ENCODE measurements around the gene SIAH3.
"Not testable (repeated sequence)": the region's sequence is repeated elsewhere in the genome, so short reads cannot be mapped to it uniquely, and the experiment has no call there.

The SIAH3 gene

GRCh38 chr13:45781553-45782326 is 69.8 kb downstream of the SIAH3 start:
- no peak for DNase-seq

DNA sequence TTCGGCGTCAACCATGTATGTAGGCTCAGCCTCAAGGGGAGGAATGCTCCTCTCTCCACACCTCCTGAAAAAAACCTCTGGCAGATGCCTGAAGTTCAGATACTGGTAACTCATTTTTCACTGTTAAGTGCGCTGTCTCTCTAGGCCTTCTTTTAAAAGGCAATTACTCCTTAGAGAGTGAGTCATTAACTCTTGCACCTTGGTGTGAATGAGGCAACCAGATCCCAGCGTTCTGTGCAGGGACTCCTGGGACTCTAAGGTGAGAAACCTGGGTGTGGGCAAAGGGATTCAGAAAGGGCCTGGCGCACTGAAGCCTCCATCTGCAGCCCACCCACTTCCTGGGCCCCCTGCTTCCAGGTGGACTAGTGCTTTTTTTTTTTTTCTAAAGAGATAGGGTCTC is 71.7 kb downstream of the SIAH3 start:
- DNase-seq, result no peak

- DNase-seq, result no peak
These were observed 72.7 kb downstream of the SIAH3 start for GRCh38 chr13:45778882-45779281.

DNA sequence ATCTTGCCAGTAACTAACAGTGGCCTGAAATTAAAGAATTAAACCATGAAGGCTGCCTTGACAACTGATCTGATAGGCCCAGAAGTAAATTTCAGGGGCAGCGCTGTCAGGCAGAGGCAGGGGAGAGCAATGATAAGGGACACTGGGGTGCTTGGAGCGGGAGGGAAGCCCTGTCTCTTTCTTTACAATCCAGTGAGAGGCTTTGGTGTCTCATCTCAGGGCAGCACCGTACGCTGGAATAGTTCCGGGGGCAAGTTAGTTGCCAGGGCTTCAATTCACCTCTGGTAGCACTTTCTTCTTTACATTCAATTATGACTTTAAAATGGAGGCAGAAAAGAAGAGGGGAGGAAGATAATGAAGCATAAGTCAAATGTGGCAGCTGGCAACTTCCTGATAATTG is 74.8 kb downstream of the SIAH3 start:
- no peak for DNase-seq

GRCh38 chr13:45775401-45775963 is 76.1 kb downstream of the SIAH3 start:
- no peak for DNase-seq

- no peak for DNase-seq
These were observed 77.6 kb downstream of the SIAH3 start for GRCh38 chr13:45773944-45774343.

DNA sequence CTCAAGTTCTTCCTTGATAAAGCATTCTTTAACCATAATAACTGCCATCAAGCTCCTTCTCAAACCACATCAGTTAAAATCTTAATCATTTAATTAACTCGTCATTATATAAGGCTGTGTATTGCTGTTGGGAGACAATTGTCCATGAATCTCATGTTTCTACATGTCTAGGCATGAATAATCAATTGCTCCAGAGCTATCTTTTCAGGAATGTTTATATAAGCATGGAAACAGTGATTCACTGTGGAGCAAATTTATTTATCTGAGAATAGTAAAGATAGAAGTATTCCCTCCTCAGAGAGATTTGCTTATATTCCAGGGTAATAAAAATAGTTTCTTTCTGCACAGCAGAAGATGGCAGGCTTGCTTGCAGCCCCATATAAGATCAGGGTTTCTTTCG is 78.3 kb downstream of the SIAH3 start:
- no peak for DNase-seq

GRCh38 chr13:45770886-45771285 is 80.7 kb downstream of the SIAH3 start:
- no peak for DNase-seq

- DNase-seq, result no peak
These were observed 82.7 kb downstream of the SIAH3 start for GRCh38 chr13:45768656-45769479.

GRCh38 chr13:45765464-45765863 is 86.1 kb downstream of the SIAH3 start:
- DNase-seq, result peak in 1 of 5 experiments; percentile 45

DNA sequence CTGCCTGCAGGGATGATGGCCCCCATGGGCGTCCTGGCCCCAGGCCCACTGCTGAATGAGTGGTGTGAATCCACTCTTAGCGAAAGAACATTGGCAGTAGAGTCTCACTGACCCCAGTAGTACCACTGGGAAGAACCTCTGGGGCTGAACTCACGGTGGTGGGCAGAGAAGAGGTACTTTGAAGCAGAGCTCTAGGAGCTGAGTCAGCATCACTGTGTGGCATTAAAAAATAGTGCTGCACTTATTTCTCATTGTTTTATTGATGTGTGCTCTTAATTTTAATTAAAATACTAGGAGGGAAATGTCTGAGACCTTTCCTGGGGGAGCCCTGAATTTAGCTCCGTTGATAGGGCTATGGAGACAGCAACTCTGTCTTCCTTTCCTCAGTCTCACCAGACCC is 88.1 kb downstream of the SIAH3 start:
- DNase-seq, result no peak

DNA sequence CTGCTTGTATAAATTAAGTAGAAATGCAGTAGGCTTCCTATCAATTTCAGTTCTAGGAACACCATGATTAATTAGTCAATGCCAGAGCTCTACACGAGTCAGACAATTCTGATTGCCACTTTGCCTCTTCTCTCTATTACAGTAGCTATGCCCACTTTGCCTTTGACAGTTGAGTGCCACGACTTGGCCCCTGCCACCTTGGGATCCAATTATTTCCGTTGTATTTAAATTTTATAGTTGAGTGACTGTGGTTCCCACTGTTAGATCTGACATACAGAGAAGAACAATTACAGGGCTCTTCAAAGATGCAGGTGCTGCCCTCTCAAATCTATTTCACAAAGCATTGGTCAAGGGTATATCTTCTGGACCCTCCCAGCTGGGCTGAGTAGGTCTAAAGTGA is 94.0 kb downstream of the SIAH3 start:
- DNase-seq, result not testable (repeated sequence)

- not testable (repeated sequence) for DNase-seq
These were observed 95.1 kb downstream of the SIAH3 start for GRCh38 chr13:45756498-45756897.

DNA sequence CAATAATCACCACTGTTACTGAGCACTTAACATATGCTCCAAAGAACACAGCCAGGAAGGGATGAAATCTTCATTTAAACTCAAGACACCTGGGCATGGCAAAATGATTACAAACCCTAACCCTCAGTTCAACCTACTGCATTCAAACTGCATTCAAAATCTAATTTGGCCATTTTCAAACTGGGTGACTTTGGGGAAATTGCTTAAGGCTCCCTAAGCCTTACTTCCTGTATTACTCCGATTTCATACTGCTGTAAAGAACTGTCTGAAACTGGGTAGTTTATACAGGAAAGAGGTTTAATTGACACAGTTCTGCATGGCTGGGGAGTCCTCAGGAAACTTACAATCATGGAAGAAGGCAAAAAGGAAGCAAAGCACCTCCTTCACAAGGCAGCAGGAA is 99.0 kb downstream of the SIAH3 start:
- DNase-seq, result no peak

- no peak for DNase-seq
These were observed 99.7 kb downstream of the SIAH3 start for GRCh38 chr13:45751885-45752284.

GRCh38 chr13:45750566-45750965 is 101.0 kb downstream of the SIAH3 start:
- no peak for DNase-seq

GRCh38 chr13:45748941-45749759 is 102.4 kb downstream of the SIAH3 start:
- DNase-seq, result no peak

DNA sequence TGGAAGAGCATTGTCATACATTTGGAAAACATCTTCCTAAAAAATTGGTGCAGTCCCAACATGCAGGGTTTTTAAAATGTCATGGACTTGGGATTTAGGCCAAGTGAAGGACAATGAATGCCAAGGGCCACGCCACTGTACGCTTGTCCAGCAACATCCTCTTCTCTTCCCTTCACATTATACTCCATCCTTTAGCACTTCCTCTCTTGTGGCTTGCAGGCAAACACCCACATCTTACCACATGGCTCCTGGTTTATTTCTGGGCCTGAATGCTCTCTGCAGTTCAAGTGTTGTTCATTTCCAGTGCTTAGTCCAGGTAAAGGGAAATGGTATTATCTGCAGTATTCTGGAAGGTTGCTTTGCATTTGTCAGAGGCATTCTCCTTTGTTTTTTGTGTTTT is 104.5 kb downstream of the SIAH3 start:
- no peak for DNase-seq

- no peak for DNase-seq
These were observed 106.6 kb downstream of the SIAH3 start for GRCh38 chr13:45744979-45745378.

DNA sequence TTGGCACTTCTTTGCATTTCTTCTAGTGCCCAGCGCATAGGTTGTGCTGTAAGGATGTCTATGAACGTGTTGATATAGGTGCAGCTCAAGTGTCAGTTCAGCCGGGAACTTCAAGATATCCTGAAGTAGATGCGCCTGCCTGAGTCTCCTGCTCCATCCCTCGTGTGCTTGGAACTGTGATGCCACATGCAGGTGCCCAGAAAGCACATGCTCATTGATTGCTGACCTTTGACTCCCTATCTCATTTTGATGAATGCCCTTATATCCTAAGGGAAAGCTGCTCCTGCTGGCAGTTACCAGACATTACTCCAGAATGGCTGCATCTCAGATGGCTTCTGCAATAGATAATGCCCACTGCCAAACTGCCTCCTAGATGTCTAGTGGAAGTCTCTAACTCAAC is 108.6 kb downstream of the SIAH3 start:
- DNase-seq, result no peak

- DNase-seq, result peak in 1 of 5 experiments; percentile 23
These were observed 114.0 kb downstream of the SIAH3 start for GRCh38 chr13:45737571-45738017.

DNA sequence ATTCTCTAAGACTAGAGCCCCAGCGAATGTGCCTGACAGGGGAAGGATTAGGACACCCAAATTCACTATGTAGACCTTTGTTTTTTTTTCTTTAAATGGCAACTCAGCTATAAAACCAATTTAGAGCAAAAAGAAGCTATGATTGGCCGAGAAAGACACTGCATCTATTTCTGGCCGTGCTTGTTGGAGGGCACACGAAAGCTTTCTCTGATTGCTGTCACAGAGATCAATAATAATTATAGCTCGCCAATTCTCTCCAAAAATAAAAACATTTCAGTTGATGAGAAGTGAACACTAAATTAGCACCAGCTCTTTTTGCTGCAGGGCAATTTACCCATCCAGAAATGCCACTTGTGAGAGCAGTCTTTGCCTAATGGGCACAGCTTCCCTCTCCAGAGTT is 118.2 kb downstream of the SIAH3 start:
- DNase-seq, result no peak

DNA sequence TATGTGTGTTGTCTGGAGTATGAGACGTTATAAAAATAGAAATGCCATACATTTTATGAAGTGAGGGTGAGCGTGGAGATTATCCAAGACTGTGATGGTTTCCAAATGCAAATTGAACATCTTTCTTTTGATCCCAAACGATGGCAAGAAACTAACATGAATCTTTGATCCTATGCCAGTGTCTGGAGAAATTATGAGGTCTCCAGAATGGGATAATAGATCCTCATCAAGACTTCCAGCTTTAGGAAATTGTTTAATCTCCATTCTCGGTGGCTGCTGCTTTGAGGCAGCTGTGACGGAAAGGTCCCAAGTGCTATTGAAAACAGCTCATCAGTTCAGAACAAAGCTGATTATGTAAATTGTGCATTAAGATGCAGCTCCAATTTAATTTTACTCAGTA is 118.6 kb downstream of the SIAH3 start:
- no peak for DNase-seq

Measured in T-helper 2 cell (primary cell).